Skeletal muscle satellite cell (primary cell): Measurements from ENCODE around the gene GPR42.
"Not testable (repeated sequence)": the region's sequence is repeated elsewhere in the genome, so short reads cannot be mapped to it uniquely, and the experiment has no call there.

Experiments
- H3K27me3 ChIP-seq: 2 replicates; pipeline ENCODE4 v1.7.0; 2013; ENCODE audit warnings: low read length; ENCODE audit not compliant: control insufficient read depth, insufficient read depth
- H3K36me3 ChIP-seq: 2 replicates; pipeline ENCODE4 v1.7.0; 2013; ENCODE audit warnings: mild to moderate bottlenecking, control low read depth, low read length; ENCODE audit not compliant: insufficient read depth
- H3K4me1 ChIP-seq: 2 replicates; pipeline ENCODE4 v1.7.0; 2013; ENCODE audit warnings: low read length; ENCODE audit not compliant: control insufficient read depth, insufficient read depth
- H3K4me2 ChIP-seq: 2 replicates; pipeline ENCODE4 v1.7.0; 2013; ENCODE audit warnings: mild to moderate bottlenecking, low read length
- H3K4me3 ChIP-seq: 2 replicates; pipeline ENCODE4 v1.7.0; 2013; ENCODE audit warnings: low read length
- H3K9ac ChIP-seq: 2 replicates; pipeline ENCODE4 v1.7.0; 2013; ENCODE audit warnings: mild to moderate bottlenecking, low read depth, low read length, moderate library complexity
- H3K9me3 ChIP-seq: replicated peaks from 2 replicates; pipeline ENCODE4 v1.7.0; 2013; ENCODE audit warnings: mild to moderate bottlenecking, control low read depth, low read length

The GPR42 gene

GRCh38 chr19:35357867-35358573 lies 12.8 kb upstream of the GPR42 start, which contains the start of gene FFAR3:
FFAR3 (plus strand) TSS chr19:35358460; CDS start chr19:35358891, 431 bp downstream.
- no peaks in the 10 kb centered on the region for H3K36me3 ChIP-seq
- H3K9ac ChIP-seq: no peak within 1 kb of the TSS
- H3K4me3 ChIP-seq: no peak within 1 kb of the TSS
- H3K4me2 ChIP-seq: no peak within 1 kb of the TSS
- peaks cover 42% of the 10 kb centered on the region for H3K27me3 ChIP-seq
- H3K4me1 ChIP-seq: no peaks in the 10 kb centered on the region
- no peaks in the 10 kb centered on the region for H3K9me3 ChIP-seq

GRCh38 chr19:35358834-35359233 lies 12.0 kb upstream of the GPR42 start:
- not testable (repeated sequence) for H3K4me2 ChIP-seq, H3K9ac ChIP-seq, H3K9me3 ChIP-seq, H3K4me1 ChIP-seq, H3K36me3 ChIP-seq, H3K4me3 ChIP-seq
- peaks cover 43% of the 10 kb centered on the region for H3K27me3 ChIP-seq

- not testable (repeated sequence) for H3K36me3 ChIP-seq, H3K9me3 ChIP-seq, H3K4me3 ChIP-seq, H3K9ac ChIP-seq, H3K4me2 ChIP-seq, H3K4me1 ChIP-seq
- peaks cover 42% of the 10 kb centered on the region for H3K27me3 ChIP-seq
These were observed 11.5 kb upstream of the GPR42 start for GRCh38 chr19:35359395-35359794.

DNA sequence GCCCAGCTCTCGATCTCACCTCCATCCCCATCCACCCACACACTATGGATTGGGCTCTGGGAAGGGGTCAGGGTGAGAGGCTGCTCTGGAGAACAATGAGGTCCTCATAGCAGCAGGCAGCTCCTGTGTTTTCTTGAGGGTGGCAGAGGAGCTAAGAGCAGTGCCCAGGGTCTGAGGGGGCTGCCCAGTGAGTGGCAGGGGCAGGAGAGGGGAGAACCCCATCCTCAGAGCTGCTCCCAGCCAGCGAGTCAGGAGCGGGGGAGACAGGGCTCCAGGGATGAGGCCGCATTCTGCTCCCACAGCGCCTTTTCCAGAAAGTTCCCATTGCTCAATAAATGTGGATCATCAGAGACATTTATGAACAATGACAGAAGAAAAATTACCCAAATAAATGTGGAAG lies 10.8 kb upstream of the GPR42 start:
- not testable (repeated sequence) for H3K4me2 ChIP-seq, H3K9ac ChIP-seq, H3K4me1 ChIP-seq, H3K4me3 ChIP-seq, H3K36me3 ChIP-seq, H3K9me3 ChIP-seq
- H3K27me3 ChIP-seq: peaks cover 41% of the 10 kb centered on the region

GRCh38 chr19:35360880-35361420 lies 9.9 kb upstream of the GPR42 start:
- H3K9ac ChIP-seq: no peak overlapping the region
- no peaks in the 10 kb centered on the region for H3K9me3 ChIP-seq
- H3K27me3 ChIP-seq: peaks cover 38% of the 10 kb centered on the region

DNA sequence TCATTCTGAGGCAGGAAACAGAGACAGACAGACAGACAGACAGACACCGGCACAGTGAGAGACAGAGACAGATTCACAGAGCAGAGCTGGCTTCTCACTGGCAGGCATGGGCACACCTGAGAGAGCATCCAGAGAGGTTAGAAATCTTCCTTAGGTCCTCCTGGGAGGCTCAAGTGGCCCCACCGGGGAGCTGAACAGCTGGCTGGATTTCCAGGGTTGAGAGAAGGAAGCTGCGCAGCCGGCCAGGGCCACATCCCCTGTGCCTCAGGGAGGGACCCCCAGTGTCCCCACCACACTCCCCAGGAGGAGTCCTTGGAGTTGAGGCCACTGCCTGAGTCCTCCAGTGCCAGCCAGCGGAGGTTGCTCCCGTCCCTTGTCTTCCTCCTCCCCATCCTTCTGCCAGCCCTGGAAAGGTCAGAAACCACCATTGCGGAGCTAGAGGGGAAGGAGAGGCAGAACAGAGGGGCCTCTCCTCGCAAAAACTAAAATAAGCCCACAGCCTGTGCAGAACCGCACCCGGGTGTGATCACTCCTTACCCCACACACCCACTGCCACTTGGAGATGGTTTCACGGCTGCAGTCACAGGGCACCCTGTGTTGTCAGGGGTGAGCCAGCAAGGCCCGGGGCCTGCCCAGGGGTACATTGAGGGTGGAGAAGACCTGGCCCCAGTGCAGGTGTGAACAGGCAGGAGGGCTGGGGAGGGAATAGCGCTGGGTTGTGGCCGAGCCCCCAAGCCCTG lies 8.4 kb upstream of the GPR42 start:
- Histone ChIP-seq H3K4me2 (no peak overlapping the region), H3K4me1 (no peaks in the 10 kb centered on the region), H3K9ac (no peak overlapping the region), H3K36me3 (no peaks in the 10 kb centered on the region), H3K9me3 (no peaks in the 10 kb centered on the region), H3K27me3 (peaks cover 35% of the 10 kb centered on the region), H3K4me3 (no peak overlapping the region)

More at GRCh38 chr19:35360880-35361420, 9.9 kb upstream of the GPR42 start:
- Histone ChIP-seq H3K4me1 (no peaks in the 10 kb centered on the region), H3K4me2 (no peak overlapping the region), H3K36me3 (no peaks in the 10 kb centered on the region), H3K4me3 (no peak overlapping the region)

- Histone ChIP-seq H3K9me3 (no peaks in the 10 kb centered on the region), H3K4me1 (no peaks in the 10 kb centered on the region), H3K27me3 (peaks cover 39% of the 10 kb centered on the region), H3K4me3 (no peak overlapping the region), H3K9ac (no peak overlapping the region), H3K36me3 (no peaks in the 10 kb centered on the region), H3K4me2 (no peak overlapping the region)
These were observed 7.8 kb upstream of the GPR42 start for GRCh38 chr19:35363001-35363590.

GRCh38 chr19:35363711-35364425 lies 7.0 kb upstream of the GPR42 start:
- H3K9ac ChIP-seq: no peak overlapping the region
- H3K4me3 ChIP-seq: no peak overlapping the region
- peaks cover 44% of the 10 kb centered on the region for H3K27me3 ChIP-seq
- no peak overlapping the region for H3K4me2 ChIP-seq
- H3K4me1 ChIP-seq: no peaks in the 10 kb centered on the region
- no peaks in the 10 kb centered on the region for H3K9me3 ChIP-seq
- H3K36me3 ChIP-seq: no peaks in the 10 kb centered on the region

- Histone ChIP-seq H3K4me2 (no peak overlapping the region), H3K4me1 (no peaks in the 10 kb centered on the region), H3K4me3 (no peak overlapping the region), H3K36me3 (no peaks in the 10 kb centered on the region), H3K9ac (no peak overlapping the region), H3K9me3 (no peaks in the 10 kb centered on the region), H3K27me3 (peaks cover 44% of the 10 kb centered on the region)
These were observed 5.6 kb upstream of the GPR42 start for GRCh38 chr19:35365303-35365702.

DNA sequence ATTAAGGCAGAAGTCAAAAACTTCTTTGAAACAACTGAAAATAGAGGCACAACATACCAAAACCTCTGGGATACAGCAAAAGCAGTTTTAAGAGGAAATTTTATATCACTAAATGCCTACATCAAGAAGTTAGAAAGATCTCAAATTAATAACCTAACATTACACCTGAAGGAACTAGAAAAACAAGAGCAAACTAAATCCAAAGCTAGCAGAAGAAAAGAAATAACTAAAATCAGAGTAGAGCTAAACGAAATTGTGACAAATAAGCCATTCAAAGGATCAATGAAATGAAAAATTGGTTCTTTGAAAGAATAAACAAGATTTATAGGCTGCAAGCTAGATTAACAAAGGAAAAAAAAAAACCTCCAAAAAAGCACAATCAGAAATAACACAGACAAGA lies 2.5 kb upstream of the GPR42 start:
- peaks cover 26% of the 10 kb centered on the region for H3K27me3 ChIP-seq
- no peak overlapping the region for H3K4me2 ChIP-seq
- H3K9me3 ChIP-seq: no peaks in the 10 kb centered on the region
- no peaks in the 10 kb centered on the region for H3K36me3 ChIP-seq
- H3K9ac ChIP-seq: no peak overlapping the region
- H3K4me1 ChIP-seq: no peaks in the 10 kb centered on the region
- no peak overlapping the region for H3K4me3 ChIP-seq

- H3K4me1 ChIP-seq: no peaks in the 10 kb centered on the region
- no peak overlapping the region for H3K9ac ChIP-seq
- H3K27me3 ChIP-seq: peaks cover 24% of the 10 kb centered on the region
- no peak overlapping the region for H3K4me3 ChIP-seq
- no peak overlapping the region for H3K4me2 ChIP-seq
- no peaks in the 10 kb centered on the region for H3K36me3 ChIP-seq
- H3K9me3 ChIP-seq: no peaks in the 10 kb centered on the region
These were observed 1.3 kb upstream of the GPR42 start for GRCh38 chr19:35369522-35369921.
